ENCODE measurements around the gene PROCA1.

PROCA1 gene

GRCh38 chr17:28748852-28749515 lies 37.3 kb upstream of the PROCA1 start:
- TF ChIP-seq EZH2 (IDR thresholded peaks at IDR 0.05; ENCODE audit: borderline replicate concordance, low read depth, low read length, severe bottlenecking) (no peak), CTCF (IDR thresholded peaks at IDR 0.05; ENCODE audit: borderline replicate concordance, extremely low read depth, low read length, poor library complexity, severe bottlenecking) (no peak)
- Histone ChIP-seq H3K4me3 (ENCODE audit: low read depth in 1 of 2, low read length in 2 of 2) (no peak overlapping the region), H2AFZ (ENCODE audit: low read depth, low read length) (no peak overlapping the region), H3K9me3 (ENCODE audit: insufficient read depth, low read length, severe bottlenecking) (no peaks in the 10 kb centered on the region), H3K9ac (ENCODE audit: low read depth, low read length) (no peak overlapping the region), H3K79me2 (ENCODE audit: insufficient read depth, low read length) (peaks cover 41% of the 10 kb centered on the region), H4K20me1 (ENCODE audit: insufficient read depth, low read length) (peaks cover 58% of the 10 kb centered on the region), H3K27me3 (ENCODE audit: insufficient read depth, low read length, poor library complexity) (no peaks in the 10 kb centered on the region), H3K36me3 (ENCODE audit: insufficient read depth, low read length) (peaks cover 64% of the 10 kb centered on the region), H3K27ac (ENCODE audit: low read length) (no peak overlapping the region), H3K4me1 (ENCODE audit: insufficient read depth, low read length) (peaks cover 27% of the 10 kb centered on the region), H3K4me2 (ENCODE audit: insufficient read depth, low read length) (no peak overlapping the region)
- ATAC-seq (ENCODE audit: insufficient read depth, low read depth), result no peak
- no peak for DNase-seq

GRCh38 chr17:28747801-28748750 lies 36.4 kb upstream of the PROCA1 start:
- Histone ChIP-seq H3K79me2 (ENCODE audit: insufficient read depth, low read length) (peaks cover 42% of the 10 kb centered on the region), H3K9me3 (ENCODE audit: insufficient read depth, low read length, severe bottlenecking) (no peaks in the 10 kb centered on the region), H3K27me3 (ENCODE audit: insufficient read depth, low read length, poor library complexity) (no peaks in the 10 kb centered on the region), H3K4me2 (ENCODE audit: insufficient read depth, low read length) (no peak overlapping the region), H2AFZ (ENCODE audit: low read depth, low read length) (no peak overlapping the region), H3K36me3 (ENCODE audit: insufficient read depth, low read length) (peaks cover 64% of the 10 kb centered on the region), H3K27ac (ENCODE audit: low read length) (no peak overlapping the region), H3K9ac (ENCODE audit: low read depth, low read length) (no peak overlapping the region), H3K4me1 (ENCODE audit: insufficient read depth, low read length) (peaks cover 33% of the 10 kb centered on the region), H4K20me1 (ENCODE audit: insufficient read depth, low read length) (peaks cover 58% of the 10 kb centered on the region), H3K4me3 (ENCODE audit: low read depth in 1 of 2, low read length in 2 of 2) (no peak overlapping the region)
- ATAC-seq (ENCODE audit: insufficient read depth, low read depth) (no peak), DNase-seq (no peak)
- TF ChIP-seq EZH2 (IDR thresholded peaks at IDR 0.05; ENCODE audit: borderline replicate concordance, low read depth, low read length, severe bottlenecking), result no peak
- no peak for TF ChIP-seq CTCF (IDR thresholded peaks at IDR 0.05; ENCODE audit: borderline replicate concordance, extremely low read depth, low read length, poor library complexity, severe bottlenecking)

- peaks cover 58% of the 10 kb centered on the region for H4K20me1 ChIP-seq (ENCODE audit: insufficient read depth, low read length)
- no peak overlapping the region for H2AFZ ChIP-seq (ENCODE audit: low read depth, low read length)
- H3K9me3 ChIP-seq (ENCODE audit: insufficient read depth, low read length, severe bottlenecking), result no peaks in the 10 kb centered on the region
- H3K36me3 ChIP-seq (ENCODE audit: insufficient read depth, low read length), result peaks cover 62% of the 10 kb centered on the region
- DNase-seq (no peak), ATAC-seq (ENCODE audit: insufficient read depth, low read depth) (no peak)
- H3K9ac ChIP-seq (ENCODE audit: low read depth, low read length), result no peak overlapping the region
- peaks cover 36% of the 10 kb centered on the region for H3K4me1 ChIP-seq (ENCODE audit: insufficient read depth, low read length)
- H3K27me3 ChIP-seq (ENCODE audit: insufficient read depth, low read length, poor library complexity), result no peaks in the 10 kb centered on the region
- peaks cover 42% of the 10 kb centered on the region for H3K79me2 ChIP-seq (ENCODE audit: insufficient read depth, low read length)
- no peak for TF ChIP-seq CTCF (IDR thresholded peaks at IDR 0.05; ENCODE audit: borderline replicate concordance, extremely low read depth, low read length, poor library complexity, severe bottlenecking)
- TF ChIP-seq EZH2 (IDR thresholded peaks at IDR 0.05; ENCODE audit: borderline replicate concordance, low read depth, low read length, severe bottlenecking), result no peak
- no peak overlapping the region for H3K27ac ChIP-seq (ENCODE audit: low read length)
- H3K4me3 ChIP-seq (ENCODE audit: low read depth in 1 of 2, low read length in 2 of 2), result no peak overlapping the region
- no peak overlapping the region; the same call in 1 of the 2 replicates for H3K4me2 ChIP-seq (ENCODE audit: insufficient read depth, low read length)
Observed at GRCh38 chr17:28747051-28747691, 35.5 kb upstream of the PROCA1 start.
